Pulmonary artery endothelial cell (primary cell): ENCODE results near the gene XKR3. TPM values are rescaled to one million over a fixed set of nuclear protein-coding genes. Genes with fewer than 3 reads are reported as not detected.
"Not testable (repeated sequence)": the region's sequence is repeated elsewhere in the genome, so short reads cannot be mapped to it uniquely, and the experiment has no call there.

Experiments
- DNase-seq: peaks from one replicate; pipeline ENCODE4 v3.0.0-alpha.2; 2011; ENCODE audit warnings: low read depth, low spot score
- total RNA-seq: library from RNA; depleted of rRNA; stranded (reverse); fragments of >200 nt; gene quantifications from 2 replicates; pipeline ENCODE4 v1.2.3, GENCODE V29; 2014

XKR3 gene
- not detected in 2 replicates for total RNA-seq

DNA sequence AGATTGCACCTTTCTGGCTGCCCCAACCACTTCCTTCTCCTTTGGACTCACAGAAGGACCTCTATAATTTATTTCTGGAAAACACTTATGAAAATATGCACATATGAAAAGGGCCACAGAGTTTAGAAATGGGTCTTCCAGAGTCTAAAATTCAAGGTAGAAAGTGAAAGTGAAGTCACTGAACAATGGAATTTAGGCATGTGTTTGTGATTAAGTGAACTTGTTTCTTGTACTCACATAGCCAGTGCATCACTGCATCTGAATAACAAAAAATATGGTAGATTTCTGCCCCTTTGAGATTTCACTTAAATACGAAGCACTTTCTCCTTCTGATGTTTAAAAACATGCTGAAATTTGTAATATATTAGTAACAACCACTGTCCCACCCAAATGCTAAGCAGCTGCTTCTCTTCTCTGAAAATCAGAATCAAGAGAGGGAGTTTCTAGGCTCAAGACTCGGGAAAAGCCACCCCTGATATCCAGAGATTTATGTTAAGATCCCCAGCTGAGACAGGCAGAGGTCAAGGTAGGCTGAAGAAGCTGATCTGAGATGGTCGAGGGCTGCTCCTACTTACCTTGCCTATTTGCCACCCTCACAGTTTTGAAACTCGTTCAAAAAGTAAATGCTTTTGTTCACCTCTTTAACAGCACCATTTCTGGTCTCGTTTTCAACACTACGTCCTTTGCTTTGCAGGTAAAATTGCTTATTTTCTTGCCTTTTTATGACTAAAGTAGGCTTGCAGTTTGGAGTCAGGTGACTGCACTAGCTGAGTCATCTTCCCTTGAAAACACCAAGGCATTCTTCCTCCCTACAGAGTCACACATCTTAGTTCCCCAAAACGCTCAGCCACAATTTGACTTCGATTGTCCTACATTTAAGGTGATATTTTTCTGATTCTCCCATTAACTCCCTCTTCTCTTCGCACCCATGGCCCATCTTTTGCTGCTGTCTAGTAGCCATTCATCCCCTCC lies at the start of gene XKR3:
Gene XKR3, minus strand, starts transcription at position 696 of the 972 bp plus-strand sequence. CDS start 17,338 bp downstream, outside the sequence.
- DNase-seq = no peak

DNA sequence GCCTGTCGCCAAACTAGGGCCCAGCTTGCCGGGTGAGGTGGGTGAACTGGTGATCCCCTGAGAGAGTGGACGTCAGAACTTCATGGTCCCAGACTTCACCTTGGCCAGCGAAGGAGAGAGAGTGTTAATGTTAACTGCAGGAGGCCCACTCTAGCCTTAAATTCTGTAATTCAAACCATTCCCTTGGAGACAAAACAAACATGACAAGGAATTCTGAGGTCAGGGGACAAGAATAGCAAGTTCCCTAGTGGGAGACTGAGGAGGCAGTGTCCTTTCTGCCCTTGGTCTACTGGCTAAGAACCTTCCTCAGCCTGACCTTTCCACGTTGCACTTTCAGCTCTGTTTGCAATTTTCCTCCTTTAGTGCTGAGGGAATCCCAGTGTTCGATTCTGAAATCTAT lies 44.4 kb upstream of the XKR3 start:
- DNase-seq = not testable (repeated sequence)

DNA sequence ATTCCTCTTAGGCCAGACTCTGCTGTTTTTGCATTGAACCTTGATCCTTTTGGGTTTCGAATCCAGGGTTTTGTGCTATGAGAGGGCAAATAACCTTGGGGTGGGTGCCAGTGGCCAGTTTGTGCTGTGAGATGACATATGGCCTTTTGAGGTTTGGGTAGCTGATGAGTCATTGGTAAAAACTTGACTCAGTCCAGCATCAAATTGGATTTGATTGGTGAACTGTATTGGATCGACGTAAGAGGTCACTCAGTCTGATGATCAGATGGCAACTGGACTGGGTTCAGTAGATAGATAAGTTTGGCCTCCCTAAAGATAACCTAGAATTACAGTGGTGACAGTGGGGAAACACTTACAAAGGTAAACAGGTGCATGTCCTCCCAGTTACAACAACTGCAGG lies 41.0 kb upstream of the XKR3 start:
- DNase-seq = no peak

GRCh38 chr22:16856851-16857250 lies 31.6 kb upstream of the XKR3 start:
- DNase-seq = not testable (repeated sequence)

DNA sequence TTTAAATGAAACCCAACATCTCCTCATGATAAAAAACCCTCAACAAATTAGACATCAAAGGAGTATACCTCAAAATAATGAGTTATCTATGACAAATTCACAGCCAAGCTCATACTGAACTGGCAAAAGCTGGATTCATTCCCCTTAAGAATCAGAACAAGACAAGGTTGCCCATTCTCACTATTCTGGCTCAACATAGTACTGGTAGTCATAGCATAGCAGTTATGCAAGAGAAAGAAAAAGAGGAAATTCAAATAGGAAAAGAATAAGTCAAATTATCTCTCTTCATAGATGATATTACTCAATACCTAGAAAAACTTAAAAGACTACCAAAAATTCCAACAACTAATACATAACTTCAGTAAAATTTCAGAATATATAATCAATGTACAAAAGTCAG lies 29.4 kb upstream of the XKR3 start:
- no peak for DNase-seq

DNA sequence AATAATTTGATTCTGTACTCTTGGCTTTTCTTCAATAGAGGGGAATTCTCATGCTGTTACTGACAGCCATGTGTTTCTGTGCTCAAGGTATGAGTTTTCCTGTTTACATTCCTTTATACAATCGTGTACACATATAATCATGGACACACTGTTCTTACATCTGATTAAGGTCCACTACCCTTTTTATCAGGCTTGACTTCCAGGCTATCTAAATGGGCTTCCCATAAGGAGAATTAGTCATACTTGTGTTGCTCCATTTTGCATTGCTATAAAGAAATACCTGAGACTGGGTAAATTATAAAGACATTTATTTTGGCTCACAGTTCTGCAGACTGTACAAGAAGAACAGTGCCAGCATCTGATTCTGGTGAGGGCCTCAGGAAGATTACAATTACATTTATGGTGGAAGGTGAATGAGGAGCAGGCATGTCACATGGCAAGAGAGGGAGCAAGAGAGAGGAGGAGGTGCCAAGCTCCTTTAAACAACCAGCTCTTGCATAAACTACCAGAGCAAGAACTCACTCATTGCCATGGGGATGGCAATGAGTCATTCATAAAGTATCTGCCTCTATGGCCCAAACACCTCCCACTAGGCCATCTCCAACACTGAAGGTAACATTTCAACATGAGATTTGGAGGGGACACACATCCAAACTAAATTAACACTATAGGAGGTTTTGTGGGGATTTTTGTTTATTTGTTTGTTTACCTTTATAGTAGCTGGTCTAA lies 26.2 kb upstream of the XKR3 start:
- not testable (repeated sequence) for DNase-seq

DNA sequence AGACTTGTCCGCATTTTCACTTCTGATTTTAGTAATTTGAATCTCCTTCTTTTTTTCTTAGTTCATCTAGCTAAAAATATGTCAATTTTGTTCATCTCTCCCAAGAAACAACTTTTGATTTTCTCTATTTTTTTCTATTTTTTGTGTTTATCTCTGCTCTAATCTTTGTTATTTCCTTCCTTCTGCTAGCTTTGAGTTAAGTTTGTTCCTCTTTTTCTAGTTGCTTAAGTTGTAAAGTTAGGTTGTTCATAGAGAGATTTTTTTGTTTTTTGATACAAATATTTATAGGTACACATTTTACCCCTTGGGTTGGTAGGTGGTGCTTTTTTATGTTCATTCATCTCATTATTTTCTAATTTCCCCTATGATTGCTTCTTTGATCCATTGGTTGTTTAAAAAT lies 22.1 kb upstream of the XKR3 start:
- no peak for DNase-seq

DNA sequence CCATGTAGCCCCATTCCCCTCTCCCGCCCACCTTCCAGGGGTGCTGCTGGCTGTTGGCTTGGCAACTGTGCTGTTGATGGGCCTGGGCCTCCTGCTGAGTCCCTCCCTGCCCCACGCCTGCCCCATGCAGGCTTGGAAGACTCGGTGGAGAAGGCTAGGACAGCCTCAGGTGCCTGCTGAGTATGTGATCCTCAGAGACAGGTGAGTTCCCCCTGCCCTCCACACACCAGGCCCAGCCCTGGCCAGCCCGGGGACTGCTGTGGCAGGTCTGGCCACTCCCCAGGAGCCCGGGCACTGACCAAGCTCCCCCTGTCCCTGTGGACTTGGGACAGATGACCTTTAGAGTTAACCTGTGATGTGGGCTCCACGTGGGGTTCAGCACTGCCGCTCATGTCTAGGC lies 20.7 kb upstream of the XKR3 start:
- no peak for DNase-seq

DNA sequence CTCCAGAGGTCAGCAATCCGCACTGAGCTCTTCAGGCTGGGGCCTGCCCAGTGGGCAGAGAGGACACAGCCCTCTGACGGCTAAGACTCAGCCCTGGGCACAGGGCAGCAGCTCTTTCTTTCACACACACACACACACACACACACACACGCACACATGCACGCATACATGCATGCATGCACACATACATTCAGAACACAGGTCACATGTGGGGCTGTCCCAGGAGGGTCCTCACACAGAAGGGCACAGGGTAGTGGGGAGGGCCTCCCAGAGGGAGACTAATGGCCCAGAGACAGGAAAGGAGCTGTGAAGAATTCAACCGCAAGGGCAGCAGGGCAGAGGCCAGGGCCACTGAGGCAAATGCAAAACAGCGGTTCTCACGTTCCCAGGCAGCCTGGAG lies 20.3 kb upstream of the XKR3 start:
- no peak for DNase-seq

GRCh38 chr22:16844529-16844928 lies 19.3 kb upstream of the XKR3 start:
- DNase-seq = no peak

- no peak for DNase-seq
Observed at GRCh38 chr22:16838073-16838472, 12.9 kb upstream of the XKR3 start.

DNA sequence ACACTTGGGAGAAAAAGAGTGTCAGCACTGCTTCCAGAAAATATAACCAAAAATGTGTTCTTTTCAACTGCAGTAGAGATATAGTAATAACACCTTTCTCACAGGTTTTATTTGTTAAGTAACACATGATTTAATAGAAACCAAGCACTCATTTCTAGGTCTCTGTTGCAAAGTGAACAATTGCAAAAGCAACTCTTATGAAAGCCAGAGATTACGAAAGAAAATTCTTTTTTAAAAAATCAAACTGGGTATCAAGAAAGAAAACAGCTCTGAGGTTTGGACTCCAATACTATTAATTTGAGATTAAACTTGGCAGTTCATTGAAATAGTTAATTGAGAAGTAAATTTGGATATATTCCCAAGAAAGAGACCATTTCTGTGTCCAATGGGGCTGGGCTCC lies 9.8 kb upstream of the XKR3 start:
- DNase-seq = no peak

DNA sequence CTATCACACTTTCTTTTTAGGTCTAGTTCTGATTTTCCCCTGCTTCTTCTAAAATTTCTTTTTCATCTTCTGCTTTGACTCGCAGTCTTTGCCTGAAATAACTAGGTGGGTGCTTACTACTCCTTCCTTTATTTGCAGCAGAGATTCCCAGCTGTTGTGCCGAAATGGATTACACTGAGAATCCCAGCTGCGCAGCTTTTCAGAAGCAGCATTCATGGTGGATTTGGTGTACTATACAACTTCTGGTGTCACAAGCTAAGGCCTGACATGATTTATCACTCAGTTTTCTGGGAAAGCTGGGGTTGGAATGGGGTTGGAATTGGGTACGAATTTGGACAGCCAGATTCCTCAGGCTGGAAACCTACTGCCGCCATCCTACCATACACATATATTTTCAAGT lies 6.0 kb upstream of the XKR3 start:
- no peak for DNase-seq

DNA sequence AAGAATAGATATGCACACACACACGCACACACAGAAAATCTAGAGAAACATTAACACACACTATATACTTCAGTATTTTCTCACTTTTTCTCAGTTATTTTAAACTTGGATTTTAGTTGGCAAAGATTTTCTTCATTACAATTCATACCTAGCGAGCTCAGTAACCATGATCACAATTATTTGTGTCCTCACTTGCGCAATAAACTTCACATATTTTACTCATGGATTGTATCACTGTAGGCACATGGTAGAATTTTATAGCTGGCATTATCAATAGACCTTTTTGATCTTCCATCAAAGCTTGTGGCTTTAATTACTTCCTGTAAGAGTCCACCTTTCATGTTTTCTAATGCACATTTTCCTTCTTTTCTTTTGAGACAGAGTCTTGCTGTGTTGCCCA lies 4.8 kb upstream of the XKR3 start:
- no peak for DNase-seq

- no peak for DNase-seq
Observed at GRCh38 chr22:16828876-16829275, 3.7 kb upstream of the XKR3 start.

- no peak for DNase-seq
Observed at GRCh38 chr22:16827506-16827905, 2.3 kb upstream of the XKR3 start.

DNA sequence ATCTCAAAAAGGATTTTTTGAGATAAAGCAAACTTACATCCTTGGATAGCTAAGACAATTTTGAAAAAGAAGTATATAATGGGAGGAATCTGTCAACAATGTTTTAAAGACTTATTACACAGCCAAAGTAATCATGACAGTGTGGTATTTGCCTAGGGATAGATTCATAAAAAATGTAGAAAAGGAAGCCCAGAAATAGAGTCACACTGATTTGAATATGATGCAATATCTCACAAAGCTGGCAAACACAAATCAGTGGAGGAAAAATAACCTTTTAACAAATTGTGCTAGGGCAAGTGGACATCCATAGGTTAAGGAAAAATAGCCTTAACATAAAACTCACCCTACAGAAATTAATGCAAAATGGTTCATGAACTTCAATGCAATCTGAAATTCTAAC lies 6.0 kb downstream of the XKR3 start:
- no peak for DNase-seq

DNA sequence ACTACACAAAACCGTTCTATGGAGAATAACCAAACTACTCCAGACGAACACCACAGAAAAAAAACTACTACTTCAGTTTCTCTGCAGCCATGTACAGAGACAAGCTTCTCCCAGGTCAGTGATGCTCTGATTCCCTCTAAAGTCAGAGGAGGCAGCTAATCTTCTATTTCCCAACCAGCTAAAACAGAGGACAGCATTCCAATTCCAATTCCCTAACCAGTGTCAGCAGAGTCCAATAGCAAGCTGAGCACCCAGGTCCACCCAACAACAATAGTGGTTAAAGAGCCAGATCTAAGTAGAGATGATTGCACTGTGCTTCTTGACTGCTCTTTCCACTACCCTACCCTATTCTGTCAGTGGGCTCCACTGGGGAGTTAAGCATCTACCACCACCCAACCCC lies 6.7 kb downstream of the XKR3 start:
- DNase-seq = no peak

DNA sequence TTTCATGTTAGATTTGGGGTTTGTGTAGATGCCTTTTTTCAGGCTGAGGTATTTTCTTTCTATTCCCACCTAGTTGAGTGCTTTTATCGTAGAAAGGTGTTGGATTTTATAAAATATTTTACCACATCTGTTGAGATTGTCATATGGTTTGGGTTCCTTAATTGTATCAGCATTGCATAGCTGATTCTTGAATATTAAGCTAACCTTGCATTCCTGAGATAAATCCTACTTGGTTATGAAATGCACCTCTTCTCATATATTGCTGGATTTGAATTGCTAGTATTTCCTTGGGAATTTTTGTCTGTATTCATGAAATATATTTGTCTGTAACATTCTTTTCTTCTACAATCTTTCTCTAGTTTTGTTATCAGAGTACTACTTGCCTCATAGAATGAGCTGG lies 10.1 kb downstream of the XKR3 start:
- no peak for DNase-seq

DNA sequence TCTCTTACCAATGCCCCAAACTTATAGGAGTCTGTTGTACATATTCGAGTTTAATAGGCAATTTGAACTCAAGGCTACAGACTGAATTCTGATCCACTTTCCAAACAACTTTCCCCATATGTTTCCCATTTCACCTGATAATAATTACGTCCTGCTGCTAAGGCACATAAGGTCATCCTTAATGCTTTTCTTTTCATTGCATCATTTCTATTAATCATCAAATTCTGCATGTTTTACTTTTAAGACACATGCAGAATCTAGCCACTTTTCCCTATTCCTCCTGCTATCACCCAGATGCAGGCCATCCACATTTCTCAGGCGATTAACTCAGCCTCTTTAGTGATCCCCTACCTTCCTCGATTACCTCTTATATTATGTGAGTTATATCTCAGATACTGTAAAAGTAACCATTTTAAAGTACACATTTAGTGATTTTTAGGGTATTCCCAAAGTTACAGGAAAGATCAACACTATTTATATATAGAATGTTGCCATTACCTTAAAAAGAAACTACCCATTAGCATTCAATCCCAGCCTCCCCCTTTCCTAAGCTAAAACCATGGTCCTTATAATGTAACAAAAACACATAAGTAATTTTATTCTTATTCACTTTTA lies 14.9 kb downstream of the XKR3 start:
- no peak for DNase-seq

GRCh38 chr22:16808744-16809143 lies 16.5 kb downstream of the XKR3 start:
- DNase-seq = no peak

- DNase-seq = no peak
Observed at GRCh38 chr22:16807109-16807508, 18.1 kb downstream of the XKR3 start.
